SK-N-SH (cell line): ENCODE data around the gene RAD54L2. TPM values are rescaled to one million over a fixed set of nuclear protein-coding genes. Genes with fewer than 3 reads are reported as not detected.
"Not testable (repeated sequence)": the region's sequence is repeated elsewhere in the genome, so short reads cannot be mapped to it uniquely, and the experiment has no call there.

Source experiments
- CTCF ChIA-PET: fragments of 300-600, 350-600 bp; formaldehyde crosslinking; extraction: SDS; loops from one replicate; lab custom pipeline; 2021; lab: Yijun Ruan, JAX
- POLR2A ChIA-PET: fragments of 350-600 bp; sonication (Branson Sonifier 250); formaldehyde crosslinking; extraction: SDS; loops from one replicate; lab custom pipeline; 2020; ENCODE audit warnings: antibody characterized with exemption, inconsistent platforms; lab: Yijun Ruan, JAX
- DNase-seq: peaks from one replicate; pipeline ENCODE4 v3.0.0; 2012
- H2AFZ ChIP-seq: fragments of 200-600 bp; sonication (generic); 2 replicates; pipeline ENCODE4 v1.8.1; 2016; ENCODE audit warnings: antibody characterized with exemption, mild to moderate bottlenecking, low read depth
- H3F3A ChIP-seq: fragments of 200-600 bp; sonication (generic); replicated peaks from 2 replicates; pipeline ENCODE3; 2016; ENCODE audit warnings: antibody characterized with exemption, mild to moderate bottlenecking; ENCODE audit not compliant: insufficient read depth
- H3K27ac ChIP-seq, 2 experiments: fragments of 200-500 bp in 1 of 2; fragments of 200-600 bp in 1 of 2; sonication (Bioruptor generic) in 1 of 2; sonication (generic), shearing (Covaris generic) in 1 of 2; 2 replicates each; pipeline versions ENCODE4 v1.5.1 to v1.6.1; 2014 to 2016; ENCODE audit warnings: low read depth in 2 of 2, inconsistent platforms in 1 of 2, low read length in 1 of 2, mild to moderate bottlenecking in 1 of 2, mixed read lengths in 1 of 2
- H3K27me3 ChIP-seq: fragments of 200-600 bp; sonication (generic), shearing (Covaris generic); 2 replicates; pipeline ENCODE4 v1.6.1; 2016; ENCODE audit warnings: mixed run types; ENCODE audit not compliant: insufficient read depth
- H3K36me3 ChIP-seq, 2 experiments: fragments of 200-500 bp in 1 of 2; fragments of 200-600 bp in 1 of 2; sonication (Bioruptor generic) in 1 of 2; sonication (generic) in 1 of 2; replicated peaks in 1 of 2; 2 replicates each; pipeline versions ENCODE3 to v1.5.1; 2014 to 2016; ENCODE audit warnings: low read length in 1 of 2, mild to moderate bottlenecking in 1 of 2; ENCODE audit not compliant: insufficient read depth in 2 of 2, control insufficient read depth in 1 of 2
- H3K4me1 ChIP-seq, 2 experiments: fragments of 200-500 bp in 1 of 2; fragments of 200-600 bp in 1 of 2; sonication (Bioruptor generic) in 1 of 2; sonication (generic), shearing (Covaris generic) in 1 of 2; 2 replicates each; pipeline versions ENCODE4 v1.5.1 to v1.6.1; 2014 to 2016; ENCODE audit warnings: low read depth in 1 of 2, low read length in 1 of 2, mixed run types in 1 of 2; ENCODE audit not compliant: insufficient read depth in 2 of 2, control insufficient read depth in 1 of 2
- H3K4me2 ChIP-seq: fragments of 200-600 bp; sonication (generic), shearing (Covaris generic); 2 replicates; pipeline ENCODE4 v1.6.1; 2017; ENCODE audit warnings: mixed run types
- H3K4me3 ChIP-seq, 2 experiments: fragments of 200-500 bp in 1 of 2; fragments of 200-600 bp in 1 of 2; sonication (Bioruptor generic) in 1 of 2; sonication (generic), shearing (Covaris generic) in 1 of 2; 2 replicates each; pipeline versions ENCODE4 v1.5.1 to v1.8.1; 2014 to 2016; ENCODE audit warnings: low read depth in 2 of 2, inconsistent platforms in 1 of 2, low read length in 1 of 2, mild to moderate bottlenecking in 1 of 2, mixed read lengths in 1 of 2, moderate library complexity in 1 of 2
- H3K79me2 ChIP-seq: fragments of 200-600 bp; sonication (generic); 2 replicates; pipeline ENCODE4 v1.8.1; 2017; ENCODE audit warnings: mild to moderate bottlenecking; ENCODE audit not compliant: insufficient read depth
- H3K9ac ChIP-seq: fragments of 200-600 bp; sonication (generic); 2 replicates; pipeline ENCODE4 v1.6.1; 2017; ENCODE audit warnings: mixed run types
- H3K9me2 ChIP-seq: fragments of 200-600 bp; sonication (generic); 2 replicates; pipeline ENCODE4 v1.6.1; 2017; ENCODE audit warnings: mixed run types
- H3K9me3 ChIP-seq: fragments of 200-600 bp; sonication (generic); 2 replicates; pipeline ENCODE4 v1.6.1; 2017; ENCODE audit warnings: mixed run types, mild to moderate bottlenecking, moderate library complexity
- H4K20me1 ChIP-seq: fragments of 200-600 bp; sonication (generic); 2 replicates; pipeline ENCODE4 v1.6.1; 2017; ENCODE audit warnings: mild to moderate bottlenecking, mixed run types; ENCODE audit not compliant: insufficient read depth
- CHD2 ChIP-seq: fragments of 150-350 bp; IDR thresholded peaks from 2 replicates; pipeline ENCODE4 v1.6.1; 2018; ENCODE audit warnings: low read length; ENCODE audit not compliant: partially characterized antibody
- CTCF ChIP-seq: fragments of 200-600 bp; sonication (generic); IDR thresholded peaks from 2 replicates; pipeline ENCODE4 v1.6.1; 2017; ENCODE audit warnings: antibody characterized with exemption, mild to moderate bottlenecking, moderate library complexity
- FOXM1 ChIP-seq: IDR thresholded peaks from 2 replicates; pipeline ENCODE4 v1.4.0; 2012; ENCODE audit warnings: low read depth, mild to moderate bottlenecking
- MEF2A ChIP-seq: IDR thresholded peaks from 2 replicates; pipeline ENCODE4 v1.4.0; 2012; ENCODE audit warnings: low read depth, borderline replicate concordance
- RCOR1 ChIP-seq: fragments of 150-350 bp; IDR thresholded peaks from 2 replicates; pipeline ENCODE4 v1.6.1; 2017; ENCODE audit warnings: antibody characterized with exemption, low read length
- ZBTB33 ChIP-seq: IDR thresholded peaks from 2 replicates; pipeline ENCODE4 v1.4.0; 2012; ENCODE audit warnings: low read depth, borderline replicate concordance
- WGBS: methylation state at CpG from one replicate; pipeline ENCODE4 v1.1.6; 2017; ENCODE audit warnings: low lambda C conversion rate; 5-methylcytosine and 5-hydroxymethylcytosine counted together
- polyA plus RNA-seq, 3 experiments: library from polyadenylated mRNA; depleted of rRNA; stranded (reverse); fragments of >200 nt; gene quantifications; 2 replicates each; pipeline ENCODE4 v1.2.3, GENCODE V29; 2012

Gene RAD54L2
- polyA plus RNA-seq, 1 of the 3 experiments (the other 2 are of a cell fraction): 3.6 TPM

GRCh38 chr3:51519848-51520247 lies 18.7 kb upstream of the RAD54L2 start:
- no peaks in the 10 kb centered on the region for H4K20me1 ChIP-seq
- no peak overlapping the region for H3K27ac ChIP-seq
- H3K9me2 ChIP-seq: no peaks in the 10 kb centered on the region
- H2AFZ ChIP-seq: no peak overlapping the region
- no peaks in the 10 kb centered on the region for H3K36me3 ChIP-seq
- no peaks in the 10 kb centered on the region for H3K4me1 ChIP-seq
- CTCF ChIA-PET: interaction anchor here (1.0 to 1.1 kb wide), 2 partner anchors 18 to 20 kb away, joined by 3 to 4 read pairs; partner anchors contain the start of gene DCAF1
- 78% methylated on average over 2 of the region's 2 CpGs for WGBS
- H3K9me3 ChIP-seq: no peaks in the 10 kb centered on the region
- no peaks in the 10 kb centered on the region for H3K27me3 ChIP-seq
- POLR2A ChIA-PET: no interaction called here
- H3K4me2 ChIP-seq: no peak overlapping the region
- TF ChIP-seq MEF2A (no peak), FOXM1 (no peak), CTCF (no peak), CHD2 (no peak), ZBTB33 (no peak), RCOR1 (no peak)
- no peak for DNase-seq
- no peak overlapping the region for H3K4me3 ChIP-seq
- H3K9ac ChIP-seq: no peak overlapping the region
- H3F3A ChIP-seq: no peaks in the 10 kb centered on the region
- no peaks in the 10 kb centered on the region for H3K79me2 ChIP-seq

- H3K9me2 ChIP-seq, H3K4me3 ChIP-seq, H3K4me2 ChIP-seq, H3K27ac ChIP-seq, H3K9me3 ChIP-seq, H3K9ac ChIP-seq, POLR2A ChIA-PET, H3K4me1 ChIP-seq, H3F3A ChIP-seq, H2AFZ ChIP-seq, H3K79me2 ChIP-seq, H4K20me1 ChIP-seq, H3K36me3 ChIP-seq, DNase-seq, H3K27me3 ChIP-seq: not testable (repeated sequence)
- CTCF ChIA-PET: interaction anchor here (1.0 kb wide), 2 partner anchors 18 to 19 kb away, joined by 3 to 4 read pairs; no protein-coding TSS in a partner anchor
- 36% methylated on average over 4 of the region's 5 CpGs for WGBS
Observed at GRCh38 chr3:51520906-51521730, 17.4 kb upstream of the RAD54L2 start.
